Measurements from ENCODE around the gene GALNT10. TPM values are rescaled to one million over a fixed set of nuclear protein-coding genes. Genes with fewer than 3 reads are reported as not detected.

The GALNT10 gene
- total RNA-seq, 1 experiment from 2014 or later, result 22.9 TPM

DNA sequence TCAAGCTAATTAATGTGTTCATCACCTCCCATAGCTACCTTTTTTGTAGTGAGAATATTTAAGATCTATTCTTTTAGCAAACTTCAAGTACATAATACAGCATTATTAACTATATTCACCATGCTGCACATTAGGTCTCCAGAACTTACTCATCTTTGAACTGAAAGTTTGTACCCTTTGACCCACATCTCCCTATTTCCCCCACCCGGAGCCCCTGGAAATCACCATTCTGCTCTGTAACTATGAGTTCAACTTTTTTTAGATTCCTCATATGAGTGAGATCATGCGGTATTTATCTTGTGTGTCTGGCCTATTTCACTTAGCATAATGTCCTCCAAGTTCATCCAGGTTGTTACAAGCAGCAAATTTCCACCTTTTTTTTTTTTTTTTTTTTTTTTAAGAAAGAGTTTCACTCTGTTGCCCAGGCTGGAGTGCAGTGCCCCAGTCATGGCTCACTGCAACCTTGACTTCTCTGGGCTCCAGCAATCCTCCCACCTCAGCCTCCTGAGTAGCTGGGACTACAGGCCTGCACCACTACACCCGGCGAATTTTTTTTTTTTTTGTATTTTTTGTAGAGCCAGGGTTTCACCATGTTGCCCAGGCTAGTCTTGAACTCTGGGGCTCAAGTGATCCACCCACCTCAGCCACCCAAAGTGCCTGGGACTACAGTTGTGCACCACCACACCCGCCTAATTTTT is 154.9 kb downstream of the GALNT10 start (continued):
- TF ChIP-seq, protein P1, sequence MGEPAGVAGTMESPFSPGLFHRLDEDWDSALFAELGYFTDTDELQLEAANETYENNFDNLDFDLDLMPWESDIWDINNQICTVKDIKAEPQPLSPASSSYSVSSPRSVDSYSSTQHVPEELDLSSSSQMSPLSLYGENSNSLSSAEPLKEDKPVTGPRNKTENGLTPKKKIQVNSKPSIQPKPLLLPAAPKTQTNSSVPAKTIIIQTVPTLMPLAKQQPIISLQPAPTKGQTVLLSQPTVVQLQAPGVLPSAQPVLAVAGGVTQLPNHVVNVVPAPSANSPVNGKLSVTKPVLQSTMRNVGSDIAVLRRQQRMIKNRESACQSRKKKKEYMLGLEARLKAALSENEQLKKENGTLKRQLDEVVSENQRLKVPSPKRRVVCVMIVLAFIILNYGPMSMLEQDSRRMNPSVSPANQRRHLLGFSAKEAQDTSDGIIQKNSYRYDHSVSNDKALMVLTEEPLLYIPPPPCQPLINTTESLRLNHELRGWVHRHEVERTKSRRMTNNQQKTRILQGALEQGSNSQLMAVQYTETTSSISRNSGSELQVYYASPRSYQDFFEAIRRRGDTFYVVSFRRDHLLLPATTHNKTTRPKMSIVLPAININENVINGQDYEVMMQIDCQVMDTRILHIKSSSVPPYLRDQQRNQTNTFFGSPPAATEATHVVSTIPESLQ (CRISPR knock-in tag; IDR thresholded peaks at IDR 0.05), result no peak

DNA sequence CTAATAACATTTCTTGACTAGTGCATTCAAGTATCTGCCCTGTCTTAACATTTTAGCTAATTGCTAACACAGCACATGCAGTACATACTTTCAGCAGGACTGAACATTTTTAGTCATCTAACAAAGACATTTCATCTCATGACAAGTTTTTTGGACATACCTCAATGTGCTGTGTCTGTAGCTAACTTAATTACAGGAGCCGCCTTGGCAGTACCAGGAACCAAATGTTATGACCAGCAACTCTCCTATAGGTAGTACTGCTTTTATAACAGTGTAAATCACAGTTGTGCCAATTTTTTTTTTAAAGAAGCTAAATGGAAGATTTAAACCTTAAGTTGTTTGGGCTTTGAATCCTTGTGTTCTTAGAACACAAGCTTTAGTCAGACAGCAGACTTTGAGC is 155.9 kb downstream of the GALNT10 start:
- H3K27me3 Mint-ChIP-seq (ENCODE audit: low read depth), result no peaks in the 10 kb centered on the region
- DNase-seq (ENCODE audit: low spot score), result no peak
- no peak for ATAC-seq
- no peak for TF ChIP-seq NFATC4 (CRISPR knock-in tag; IDR thresholded peaks at IDR 0.05)
- TF ChIP-seq, protein P2, sequence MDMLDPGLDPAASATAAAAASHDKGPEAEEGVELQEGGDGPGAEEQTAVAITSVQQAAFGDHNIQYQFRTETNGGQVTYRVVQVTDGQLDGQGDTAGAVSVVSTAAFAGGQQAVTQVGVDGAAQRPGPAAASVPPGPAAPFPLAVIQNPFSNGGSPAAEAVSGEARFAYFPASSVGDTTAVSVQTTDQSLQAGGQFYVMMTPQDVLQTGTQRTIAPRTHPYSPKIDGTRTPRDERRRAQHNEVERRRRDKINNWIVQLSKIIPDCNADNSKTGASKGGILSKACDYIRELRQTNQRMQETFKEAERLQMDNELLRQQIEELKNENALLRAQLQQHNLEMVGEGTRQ (CRISPR knock-in tag; IDR thresholded peaks at IDR 0.05), result no peak
- no peak for TF ChIP-seq ETV6 (CRISPR knock-in tag; IDR thresholded peaks at IDR 0.05)
- TF ChIP-seq, protein P1 (CRISPR knock-in tag; IDR thresholded peaks at IDR 0.05), result no peak
- TF ChIP-seq, protein P3, sequence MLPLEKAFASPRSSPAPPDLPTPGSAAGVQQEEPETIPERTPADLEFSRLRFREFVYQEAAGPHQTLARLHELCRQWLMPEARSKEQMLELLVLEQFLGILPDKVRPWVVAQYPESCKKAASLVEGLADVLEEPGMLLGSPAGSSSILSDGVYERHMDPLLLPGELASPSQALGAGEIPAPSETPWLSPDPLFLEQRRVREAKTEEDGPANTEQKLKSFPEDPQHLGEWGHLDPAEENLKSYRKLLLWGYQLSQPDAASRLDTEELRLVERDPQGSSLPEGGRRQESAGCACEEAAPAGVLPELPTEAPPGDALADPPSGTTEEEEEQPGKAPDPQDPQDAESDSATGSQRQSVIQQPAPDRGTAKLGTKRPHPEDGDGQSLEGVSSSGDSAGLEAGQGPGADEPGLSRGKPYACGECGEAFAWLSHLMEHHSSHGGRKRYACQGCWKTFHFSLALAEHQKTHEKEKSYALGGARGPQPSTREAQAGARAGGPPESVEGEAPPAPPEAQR (CRISPR knock-in tag; IDR thresholded peaks at IDR 0.05), result no peak
- no peak for TF ChIP-seq CREM (CRISPR knock-in tag; IDR thresholded peaks at IDR 0.05)
- no peak for TF ChIP-seq ZNF416 (CRISPR knock-in tag; IDR thresholded peaks at IDR 0.05)
- TF ChIP-seq FOXP1 (CRISPR knock-in tag; IDR thresholded peaks at IDR 0.05; ENCODE audit: borderline replicate concordance), result no peak
- TF ChIP-seq ELF4 (CRISPR knock-in tag; IDR thresholded peaks at IDR 0.05; ENCODE audit: low read depth), result no peak
- TF ChIP-seq NR3C1 (CRISPR knock-in tag; conservative IDR thresholded peaks at IDR 0.05; ENCODE audit: low read depth), result no peak
- TF ChIP-seq, protein P4, sequence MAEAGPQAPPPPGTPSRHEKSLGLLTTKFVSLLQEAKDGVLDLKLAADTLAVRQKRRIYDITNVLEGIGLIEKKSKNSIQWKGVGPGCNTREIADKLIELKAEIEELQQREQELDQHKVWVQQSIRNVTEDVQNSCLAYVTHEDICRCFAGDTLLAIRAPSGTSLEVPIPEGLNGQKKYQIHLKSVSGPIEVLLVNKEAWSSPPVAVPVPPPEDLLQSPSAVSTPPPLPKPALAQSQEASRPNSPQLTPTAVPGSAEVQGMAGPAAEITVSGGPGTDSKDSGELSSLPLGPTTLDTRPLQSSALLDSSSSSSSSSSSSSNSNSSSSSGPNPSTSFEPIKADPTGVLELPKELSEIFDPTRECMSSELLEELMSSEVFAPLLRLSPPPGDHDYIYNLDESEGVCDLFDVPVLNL (CRISPR knock-in tag; IDR thresholded peaks at IDR 0.05; ENCODE audit: borderline replicate concordance, low read depth), result no peak
- TF ChIP-seq, protein P5, sequence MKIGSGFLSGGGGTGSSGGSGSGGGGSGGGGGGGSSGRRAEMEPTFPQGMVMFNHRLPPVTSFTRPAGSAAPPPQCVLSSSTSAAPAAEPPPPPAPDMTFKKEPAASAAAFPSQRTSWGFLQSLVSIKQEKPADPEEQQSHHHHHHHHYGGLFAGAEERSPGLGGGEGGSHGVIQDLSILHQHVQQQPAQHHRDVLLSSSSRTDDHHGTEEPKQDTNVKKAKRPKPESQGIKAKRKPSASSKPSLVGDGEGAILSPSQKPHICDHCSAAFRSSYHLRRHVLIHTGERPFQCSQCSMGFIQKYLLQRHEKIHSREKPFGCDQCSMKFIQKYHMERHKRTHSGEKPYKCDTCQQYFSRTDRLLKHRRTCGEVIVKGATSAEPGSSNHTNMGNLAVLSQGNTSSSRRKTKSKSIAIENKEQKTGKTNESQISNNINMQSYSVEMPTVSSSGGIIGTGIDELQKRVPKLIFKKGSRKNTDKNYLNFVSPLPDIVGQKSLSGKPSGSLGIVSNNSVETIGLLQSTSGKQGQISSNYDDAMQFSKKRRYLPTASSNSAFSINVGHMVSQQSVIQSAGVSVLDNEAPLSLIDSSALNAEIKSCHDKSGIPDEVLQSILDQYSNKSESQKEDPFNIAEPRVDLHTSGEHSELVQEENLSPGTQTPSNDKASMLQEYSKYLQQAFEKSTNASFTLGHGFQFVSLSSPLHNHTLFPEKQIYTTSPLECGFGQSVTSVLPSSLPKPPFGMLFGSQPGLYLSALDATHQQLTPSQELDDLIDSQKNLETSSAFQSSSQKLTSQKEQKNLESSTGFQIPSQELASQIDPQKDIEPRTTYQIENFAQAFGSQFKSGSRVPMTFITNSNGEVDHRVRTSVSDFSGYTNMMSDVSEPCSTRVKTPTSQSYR (CRISPR knock-in tag; IDR thresholded peaks at IDR 0.05), result no peak
- TF ChIP-seq, protein P6, sequence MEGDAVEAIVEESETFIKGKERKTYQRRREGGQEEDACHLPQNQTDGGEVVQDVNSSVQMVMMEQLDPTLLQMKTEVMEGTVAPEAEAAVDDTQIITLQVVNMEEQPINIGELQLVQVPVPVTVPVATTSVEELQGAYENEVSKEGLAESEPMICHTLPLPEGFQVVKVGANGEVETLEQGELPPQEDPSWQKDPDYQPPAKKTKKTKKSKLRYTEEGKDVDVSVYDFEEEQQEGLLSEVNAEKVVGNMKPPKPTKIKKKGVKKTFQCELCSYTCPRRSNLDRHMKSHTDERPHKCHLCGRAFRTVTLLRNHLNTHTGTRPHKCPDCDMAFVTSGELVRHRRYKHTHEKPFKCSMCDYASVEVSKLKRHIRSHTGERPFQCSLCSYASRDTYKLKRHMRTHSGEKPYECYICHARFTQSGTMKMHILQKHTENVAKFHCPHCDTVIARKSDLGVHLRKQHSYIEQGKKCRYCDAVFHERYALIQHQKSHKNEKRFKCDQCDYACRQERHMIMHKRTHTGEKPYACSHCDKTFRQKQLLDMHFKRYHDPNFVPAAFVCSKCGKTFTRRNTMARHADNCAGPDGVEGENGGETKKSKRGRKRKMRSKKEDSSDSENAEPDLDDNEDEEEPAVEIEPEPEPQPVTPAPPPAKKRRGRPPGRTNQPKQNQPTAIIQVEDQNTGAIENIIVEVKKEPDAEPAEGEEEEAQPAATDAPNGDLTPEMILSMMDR (IDR thresholded peaks at IDR 0.05), result no peak
- no peak for TF ChIP-seq ZNF138 (CRISPR knock-in tag; conservative IDR thresholded peaks at IDR 0.05)
- no peak for TF ChIP-seq HMGA2 (CRISPR knock-in tag; IDR thresholded peaks at IDR 0.05)
- no peak for TF ChIP-seq ZNF317 (CRISPR knock-in tag; IDR thresholded peaks at IDR 0.05; ENCODE audit: borderline replicate concordance, low read depth)
- CTCF ChIA-PET, result no interaction called here
- no peak overlapping the region; the same call in 1 of the 2 replicates for H3K27ac Mint-ChIP-seq
- POLR2A ChIA-PET, result no interaction called here
- no peaks in the 10 kb centered on the region for H3K9me3 Mint-ChIP-seq
- no peaks in the 10 kb centered on the region for H3K36me3 Mint-ChIP-seq
- H3K4me3 Mint-ChIP-seq, result no peak overlapping the region
- no peaks in the 10 kb centered on the region for H3K4me1 Mint-ChIP-seq

Measured in WTC11 (cell line).